Measurements from ENCODE around the gene SPAG6.

GRCh38 chr10:22372917-22373316 lies 27.6 kb downstream of the SPAG6 start:
- no peak for TF ChIP-seq POLR2A (IDR thresholded peaks at IDR 0.05)
- TF ChIP-seq CTCF (IDR thresholded peaks at IDR 0.05) = no peak

Measured in tibial nerve (tissue), 3 donors.